Skin epidermis (tissue), 12 donors: Measurements from ENCODE around the gene IL15RA.
"Not testable (repeated sequence)": the region's sequence is repeated elsewhere in the genome, so short reads cannot be mapped to it uniquely, and the experiment has no call there.

Experiments
- H3K27ac ChIP-seq, 21 experiments: fragments of 200-600 bp; sonication (generic) in 11 of 21; one replicate each; pipeline ENCODE4 v1.5.0; 2020; ENCODE audit warnings: mild to moderate bottlenecking in 3 of 21, inconsistent platforms in 2 of 21, moderate library complexity in 2 of 21
- H3K4me3 ChIP-seq, 7 experiments: fragments of 200-600 bp; sonication (generic) in 2 of 7; one replicate each; pipeline ENCODE4 v1.5.0; 2020; ENCODE audit warnings: inconsistent platforms in 2 of 7, mild to moderate bottlenecking in 2 of 7, moderate library complexity in 1 of 7

The IL15RA gene

GRCh38 chr10:5942001-5942400 lies 35.3 kb downstream of the IL15RA start:
- H3K27ac ChIP-seq, result peak overlapping the region in 19 of 21 experiments; percentile 29 to 84 (median 60)
- no peak overlapping the region for H3K4me3 ChIP-seq

- no peak overlapping the region for H3K4me3 ChIP-seq
- peak overlapping the region in 19 of 21 experiments; percentile 29 to 84 (median 60) for H3K27ac ChIP-seq
Measured at GRCh38 chr10:5941579-5941978, 35.8 kb downstream of the IL15RA start.

DNA sequence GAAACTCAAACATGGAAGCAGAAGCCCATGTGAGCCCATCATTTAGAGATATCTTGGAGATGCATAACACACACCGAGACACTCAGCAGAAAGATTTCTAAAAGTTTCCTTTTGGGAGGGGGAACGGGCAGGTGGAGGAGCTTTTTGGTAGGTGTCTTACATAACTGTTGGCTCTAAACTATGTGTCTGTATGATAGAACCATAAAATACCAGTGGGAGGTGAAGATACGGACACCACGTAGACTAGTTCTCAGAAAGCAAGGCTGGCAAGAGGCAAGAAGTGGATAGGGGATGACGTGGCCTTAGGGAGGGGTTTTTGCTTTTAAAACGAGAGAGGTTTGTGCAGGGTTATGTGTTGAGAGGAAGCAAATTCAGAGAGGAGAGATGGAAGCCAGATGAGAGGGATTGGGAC lies 36.5 kb downstream of the IL15RA start:
- Histone ChIP-seq H3K27ac (peak overlapping the region in 2 of 21 experiments; percentile 77 to 80), H3K4me3 (no peak overlapping the region)

DNA sequence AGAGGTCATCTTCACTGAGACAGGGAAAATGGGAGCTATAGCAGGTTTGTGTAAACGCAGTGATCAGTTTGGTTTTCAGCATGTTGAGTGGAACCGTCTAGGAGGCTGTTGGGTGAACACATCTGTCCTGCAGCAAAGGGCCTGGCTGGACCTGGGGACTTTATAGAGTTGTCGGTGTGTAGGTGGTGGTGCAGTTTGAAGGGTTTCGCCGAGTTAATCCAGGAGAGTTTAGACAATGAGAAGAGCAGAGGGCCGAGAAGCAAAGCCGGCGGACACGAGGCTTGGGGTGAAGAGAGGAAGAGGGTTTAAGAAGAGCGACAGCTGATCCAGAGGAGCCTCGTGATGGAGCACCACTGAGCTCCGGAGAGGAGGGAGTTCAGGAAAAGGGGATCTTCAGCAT lies 39.1 kb downstream of the IL15RA start:
- H3K4me3 ChIP-seq, result no peak overlapping the region
- H3K27ac ChIP-seq, result no peak overlapping the region

DNA sequence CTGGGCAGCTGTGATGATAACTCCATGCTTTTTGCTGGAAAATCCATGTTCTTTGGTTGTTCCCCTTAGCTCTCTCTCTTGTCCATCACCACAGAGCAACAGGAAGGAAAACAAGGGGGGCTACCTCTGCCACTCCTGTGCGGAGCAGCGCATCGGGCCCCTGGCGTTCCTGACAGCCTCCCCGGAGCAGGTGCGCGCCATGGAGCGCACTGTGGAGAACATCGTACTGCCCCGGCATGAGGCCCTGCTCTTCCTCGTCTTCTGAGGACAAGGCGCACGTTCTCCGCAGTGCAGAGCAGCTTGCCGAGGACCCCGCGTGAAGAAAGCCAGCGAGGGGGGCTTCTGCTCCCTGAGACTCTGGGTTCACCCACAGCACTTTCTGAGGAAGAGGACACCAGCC lies 40.3 kb downstream of the IL15RA start:
- Histone ChIP-seq H3K4me3 (no peak overlapping the region), H3K27ac (no peak overlapping the region)

GRCh38 chr10:5935628-5936027 lies 41.7 kb downstream of the IL15RA start:
- Histone ChIP-seq H3K4me3 (no peak overlapping the region), H3K27ac (no peak overlapping the region)

DNA sequence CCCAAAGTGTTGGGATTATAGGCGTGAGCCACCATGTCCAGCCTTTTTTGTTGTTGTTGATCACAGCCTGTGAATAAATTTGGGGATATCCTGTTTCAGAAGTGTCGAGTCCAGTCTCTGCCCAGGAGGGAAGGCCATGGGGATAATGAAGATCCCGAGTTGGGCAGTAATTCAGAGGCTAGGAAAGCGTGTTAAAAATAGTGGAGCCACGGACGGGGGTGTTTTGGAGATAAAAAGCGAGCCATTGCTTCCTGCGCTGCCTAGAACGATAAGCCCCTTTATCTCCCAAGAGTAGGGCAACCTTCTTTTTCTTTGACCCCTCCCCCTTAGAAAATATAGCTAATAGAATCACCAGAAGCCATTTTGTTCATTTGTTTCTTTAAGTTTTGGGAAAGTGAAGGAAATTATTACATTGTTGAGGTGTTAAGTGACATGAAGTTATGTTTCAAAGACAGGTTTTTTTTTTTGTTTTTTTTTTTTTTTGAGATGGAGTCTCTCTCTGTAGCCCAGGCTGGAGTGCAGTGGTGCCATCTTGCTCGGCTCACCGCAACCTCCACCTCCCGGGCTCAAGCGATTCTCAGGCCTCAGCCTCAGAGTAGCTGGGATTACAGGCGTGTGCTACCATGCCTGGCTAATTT lies 43.3 kb downstream of the IL15RA start:
- no peak overlapping the region for H3K27ac ChIP-seq
- H3K4me3 ChIP-seq, result no peak overlapping the region

- H3K27ac ChIP-seq, result no peak overlapping the region
- no peak overlapping the region for H3K4me3 ChIP-seq
Measured at GRCh38 chr10:5932345-5932744, 45.0 kb downstream of the IL15RA start.

DNA sequence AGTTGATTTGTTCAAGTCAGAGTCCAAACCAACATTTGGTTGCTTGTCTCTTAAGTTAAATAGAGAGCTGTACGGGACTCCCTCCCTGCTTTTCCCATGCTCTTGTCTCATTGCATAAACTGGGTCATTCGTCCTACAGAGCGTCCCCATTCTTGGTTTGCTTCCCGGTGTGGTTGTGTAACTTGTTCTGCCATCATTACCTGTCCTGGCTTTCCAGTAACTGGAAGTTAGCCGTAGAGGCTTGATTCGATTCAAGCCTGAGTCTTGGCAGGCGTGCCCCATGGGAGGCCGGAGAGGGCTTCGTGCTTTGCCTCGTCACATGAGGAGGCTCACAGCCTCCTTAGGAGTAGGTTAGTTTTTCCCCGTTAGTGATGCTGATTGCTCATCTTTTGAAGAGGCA lies 47.1 kb downstream of the IL15RA start:
- no peak overlapping the region for H3K27ac ChIP-seq

DNA sequence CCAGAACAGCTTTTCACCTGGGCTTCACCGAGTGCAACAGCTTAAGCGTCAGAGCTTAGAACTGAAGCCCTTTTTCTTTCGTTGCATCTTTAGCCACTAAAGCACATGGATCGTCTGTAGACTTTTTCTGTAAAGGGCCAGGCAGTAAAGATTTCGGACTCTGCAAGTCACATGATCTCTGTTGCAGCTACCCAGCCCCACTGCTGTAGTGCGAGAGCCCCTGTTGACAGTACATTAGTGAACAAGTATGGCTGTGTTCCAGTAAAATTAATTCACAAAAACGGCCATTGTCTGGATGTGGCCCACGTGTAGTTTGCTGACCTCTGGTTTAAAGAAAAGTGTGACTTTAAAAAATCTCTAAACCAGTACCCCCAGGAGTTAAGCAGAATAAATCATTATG lies 47.9 kb downstream of the IL15RA start:
- Histone ChIP-seq H3K4me3 (no peak overlapping the region), H3K27ac (no peak overlapping the region)

More for the DNA sequence above, 47.1 kb downstream of the IL15RA start:
- no peak overlapping the region for H3K4me3 ChIP-seq

GRCh38 chr10:5927306-5927705 lies 50.0 kb downstream of the IL15RA start:
- Histone ChIP-seq H3K4me3 (no peak overlapping the region), H3K27ac (peak overlapping the region in 4 of 21 experiments; percentile 2 to 70 (median 37))

- H3K4me3 ChIP-seq, result no peak overlapping the region
Measured at GRCh38 chr10:5924889-5925288, 52.5 kb downstream of the IL15RA start.

GRCh38 chr10:5921746-5922145 lies 55.6 kb downstream of the IL15RA start:
- no peak overlapping the region for H3K4me3 ChIP-seq
- no peak overlapping the region for H3K27ac ChIP-seq

More at GRCh38 chr10:5924889-5925288, 52.5 kb downstream of the IL15RA start:
- peak overlapping the region in 3 of 21 experiments; percentile 27 to 53 (median 48) for H3K27ac ChIP-seq

DNA sequence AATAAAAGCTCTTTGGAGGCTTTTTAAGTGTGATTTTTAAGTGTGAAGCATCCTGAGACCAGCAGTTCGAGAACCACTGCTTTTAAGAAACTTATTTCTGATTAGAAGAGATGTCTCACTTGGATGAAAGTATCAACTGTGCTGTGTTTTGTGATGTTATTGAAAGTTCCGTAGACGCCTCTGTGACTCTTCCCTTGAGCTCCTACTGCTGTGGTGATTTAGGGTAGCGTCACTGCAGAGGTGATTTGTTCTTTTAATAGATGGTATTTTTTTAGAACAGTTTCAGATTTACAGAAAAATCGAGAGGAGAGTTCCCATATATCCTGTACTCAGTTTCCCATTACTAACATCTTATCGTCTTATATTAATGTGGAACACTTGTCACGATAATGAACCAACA lies 57.8 kb downstream of the IL15RA start:
- H3K27ac ChIP-seq, result no peak overlapping the region
- H3K4me3 ChIP-seq, result no peak overlapping the region

DNA sequence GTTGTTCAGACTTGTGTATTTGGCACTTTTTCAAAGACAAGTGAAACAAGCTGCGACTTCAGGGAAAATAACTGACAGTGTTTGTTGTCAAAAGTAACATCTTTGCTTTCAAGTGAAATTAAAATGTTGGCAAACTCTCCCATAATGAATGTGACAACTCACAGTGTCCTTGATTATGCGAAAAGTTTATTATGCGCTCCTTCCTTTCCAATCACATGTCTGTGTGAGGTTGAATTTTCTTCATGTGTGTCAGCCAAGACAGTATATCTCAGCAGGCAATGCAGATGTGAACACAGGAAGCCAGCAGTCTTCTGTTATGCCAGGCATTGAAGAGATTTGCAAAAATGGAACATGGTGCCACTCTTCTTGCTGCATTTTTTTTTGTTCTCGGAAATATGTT lies 58.6 kb downstream of the IL15RA start:
- H3K4me3 ChIP-seq, result no peak overlapping the region
- H3K27ac ChIP-seq, result peak overlapping the region in 4 of 21 experiments; percentile 18 to 41 (median 35)

DNA sequence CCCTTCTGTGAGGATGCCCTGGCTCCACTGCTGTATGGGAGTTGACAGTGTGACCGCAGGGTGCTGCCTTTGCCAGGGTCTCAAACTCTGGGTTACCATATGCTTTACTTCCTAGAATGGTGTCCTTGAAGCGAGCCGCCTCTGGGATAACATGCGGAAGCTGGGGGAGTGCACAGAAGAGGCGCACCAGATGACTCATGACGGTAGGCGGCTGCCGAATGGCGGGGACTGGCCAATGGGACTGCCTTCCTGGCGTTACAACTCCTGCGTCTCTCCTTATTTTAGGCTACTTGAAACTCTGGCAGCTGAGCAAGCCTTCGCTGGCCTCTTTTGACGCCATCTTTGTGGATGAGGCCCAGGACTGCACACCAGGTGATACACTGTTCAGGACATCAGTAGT lies 60.0 kb downstream of the IL15RA start:
- no peak overlapping the region for H3K27ac ChIP-seq
- no peak overlapping the region for H3K4me3 ChIP-seq

DNA sequence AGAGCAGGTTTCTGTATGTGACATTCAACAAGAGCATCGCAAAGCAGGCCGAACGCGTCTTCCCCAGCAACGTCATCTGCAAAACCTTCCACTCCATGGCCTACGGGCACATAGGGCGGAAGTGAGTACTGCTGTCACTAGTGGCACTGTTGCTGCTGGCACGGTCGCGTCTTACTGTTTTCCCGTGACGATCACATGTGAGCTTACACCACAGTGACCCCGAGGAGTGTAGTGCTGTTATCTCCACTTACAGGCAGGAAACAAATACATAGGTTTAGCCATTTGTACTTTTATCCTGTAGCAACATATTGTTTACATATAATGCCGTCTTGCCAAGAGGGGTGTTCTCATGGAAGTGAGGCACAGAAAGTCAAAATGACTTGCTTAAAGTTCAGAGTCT lies 61.9 kb downstream of the IL15RA start:
- no peak overlapping the region for H3K4me3 ChIP-seq
- H3K27ac ChIP-seq, result no peak overlapping the region

- H3K27ac ChIP-seq, result no peak overlapping the region
- no peak overlapping the region for H3K4me3 ChIP-seq
Measured at GRCh38 chr10:5913736-5914135, 63.6 kb downstream of the IL15RA start.

- no peak overlapping the region for H3K4me3 ChIP-seq
- H3K27ac ChIP-seq, result no peak overlapping the region
Measured at GRCh38 chr10:5911670-5912069, 65.7 kb downstream of the IL15RA start.

DNA sequence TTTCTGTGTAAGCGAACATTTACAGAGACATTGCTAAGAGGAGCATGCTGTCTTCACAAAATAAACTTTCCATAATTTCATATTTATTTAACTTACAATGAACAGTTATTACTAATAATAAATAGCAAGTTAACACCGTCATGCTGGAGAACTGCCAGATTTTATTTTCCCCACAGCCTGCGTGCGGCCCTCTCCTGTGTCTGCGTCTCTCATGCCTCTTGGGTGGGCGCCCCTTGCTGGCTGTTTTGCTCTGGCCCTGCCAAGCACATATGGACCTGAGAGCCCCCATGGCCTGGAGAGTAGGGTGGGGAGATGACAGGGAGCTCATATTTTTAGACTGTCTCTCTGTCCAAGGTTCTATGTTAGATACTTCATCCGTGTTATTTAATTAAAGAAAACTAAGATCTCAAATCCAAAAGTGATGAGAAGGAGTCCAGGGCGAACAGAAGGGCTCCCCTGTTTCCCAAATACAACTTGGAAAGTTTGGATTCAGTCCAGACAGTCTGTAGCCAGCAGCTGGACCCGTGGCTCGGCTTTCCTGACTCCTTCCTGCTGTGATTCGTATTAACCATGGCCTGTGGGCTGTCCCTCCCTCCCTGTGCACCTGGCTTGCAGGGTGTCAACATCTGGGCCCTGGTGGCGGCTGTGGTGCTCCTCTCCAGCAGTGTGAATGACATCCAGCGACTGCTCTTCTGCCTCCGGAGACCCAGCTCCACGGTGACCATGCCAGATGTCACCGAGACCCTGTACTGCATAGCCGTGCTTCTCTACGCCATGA lies 66.8 kb downstream of the IL15RA start:
- no peak overlapping the region for H3K4me3 ChIP-seq
- H3K27ac ChIP-seq, result peak overlapping the region in 1 of 21 experiments; percentile 23

GRCh38 chr10:5908676-5909075 lies 68.7 kb downstream of the IL15RA start:
- H3K27ac ChIP-seq, H3K4me3 ChIP-seq: not testable (repeated sequence)
